ENCODE data around the gene GRPR. TPM values are rescaled to one million over a fixed set of nuclear protein-coding genes. Genes with fewer than 3 reads are reported as not detected.
"Not testable (repeated sequence)": the region's sequence is repeated elsewhere in the genome, so short reads cannot be mapped to it uniquely, and the experiment has no call there.

Gene GRPR
- total RNA-seq, 4 donors from 2014 or later = 0.63 TPM; not detected in 3

GRCh38 chrX:16142246-16142558, 18.8 kb downstream of the GRPR start:
- ATAC-seq (ENCODE audit: low FRiP score) = no peak
- no peak for DNase-seq (ENCODE audit: low spot score)
- no peak for TF ChIP-seq CTCF (IDR thresholded peaks at IDR 0.05)

GRCh38 chrX:16143968-16144367, 20.6 kb downstream of the GRPR start:
- no peak for TF ChIP-seq CTCF (IDR thresholded peaks at IDR 0.05)
- no peak for ATAC-seq (ENCODE audit: low FRiP score)
- no peak for DNase-seq (ENCODE audit: low spot score)

- DNase-seq (ENCODE audit: low spot score) (no peak), ATAC-seq (ENCODE audit: low FRiP score) (no peak)
- TF ChIP-seq CTCF (IDR thresholded peaks at IDR 0.05) = no peak
Observed at GRCh38 chrX:16144420-16144819, 21.1 kb downstream of the GRPR start.

GRCh38 chrX:16145093-16145492, 21.7 kb downstream of the GRPR start:
- not testable (repeated sequence) for ATAC-seq (ENCODE audit: low FRiP score); DNase-seq (ENCODE audit: low spot score)

GRCh38 chrX:16145656-16146055, 22.3 kb downstream of the GRPR start:
- ATAC-seq (ENCODE audit: low FRiP score) = no peak
- no peak for DNase-seq (ENCODE audit: low spot score)
- TF ChIP-seq CTCF (IDR thresholded peaks at IDR 0.05) = no peak

- DNase-seq (ENCODE audit: low spot score) (no peak), ATAC-seq (ENCODE audit: low FRiP score) (no peak)
- no peak for TF ChIP-seq CTCF (IDR thresholded peaks at IDR 0.05)
Observed at GRCh38 chrX:16148896-16149295, 25.5 kb downstream of the GRPR start.

- no peak for DNase-seq (ENCODE audit: low spot score)
- TF ChIP-seq CTCF (IDR thresholded peaks at IDR 0.05) = no peak
- ATAC-seq (ENCODE audit: low FRiP score) = no peak
Observed at GRCh38 chrX:16155581-16156096, 32.3 kb downstream of the GRPR start.

All from omental fat pad (tissue), 4 donors.